Measurements from ENCODE around the gene CDK4.

CDK4 gene

GRCh38 chr12:57783466-57783801, 31.3 kb upstream of the CDK4 start:
- peak overlapping the region; percentile 74 for H3K27ac ChIP-seq
- TF ChIP-seq ZFX (IDR thresholded peaks at IDR 0.05) = no peak
- TF ChIP-seq, protein P1, sequence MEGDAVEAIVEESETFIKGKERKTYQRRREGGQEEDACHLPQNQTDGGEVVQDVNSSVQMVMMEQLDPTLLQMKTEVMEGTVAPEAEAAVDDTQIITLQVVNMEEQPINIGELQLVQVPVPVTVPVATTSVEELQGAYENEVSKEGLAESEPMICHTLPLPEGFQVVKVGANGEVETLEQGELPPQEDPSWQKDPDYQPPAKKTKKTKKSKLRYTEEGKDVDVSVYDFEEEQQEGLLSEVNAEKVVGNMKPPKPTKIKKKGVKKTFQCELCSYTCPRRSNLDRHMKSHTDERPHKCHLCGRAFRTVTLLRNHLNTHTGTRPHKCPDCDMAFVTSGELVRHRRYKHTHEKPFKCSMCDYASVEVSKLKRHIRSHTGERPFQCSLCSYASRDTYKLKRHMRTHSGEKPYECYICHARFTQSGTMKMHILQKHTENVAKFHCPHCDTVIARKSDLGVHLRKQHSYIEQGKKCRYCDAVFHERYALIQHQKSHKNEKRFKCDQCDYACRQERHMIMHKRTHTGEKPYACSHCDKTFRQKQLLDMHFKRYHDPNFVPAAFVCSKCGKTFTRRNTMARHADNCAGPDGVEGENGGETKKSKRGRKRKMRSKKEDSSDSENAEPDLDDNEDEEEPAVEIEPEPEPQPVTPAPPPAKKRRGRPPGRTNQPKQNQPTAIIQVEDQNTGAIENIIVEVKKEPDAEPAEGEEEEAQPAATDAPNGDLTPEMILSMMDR (conservative IDR thresholded peaks at IDR 0.05) = no peak

GRCh38 chr12:57782608-57783465, 30.7 kb upstream of the CDK4 start, which contains the start of gene TSFM:
TSS of gene TSFM (plus strand) at chr12:57782787. CDS start at chr12:57782802, 15 bp downstream.
- H3K27ac ChIP-seq = peak within 1 kb of the TSS; percentile 74
- TF ChIP-seq, protein P1 (conservative IDR thresholded peaks at IDR 0.05) = peak; percentile 97
- peak; percentile 38; the same call in 1 of the 2 replicates for TF ChIP-seq ZFX (IDR thresholded peaks at IDR 0.05)

DNA sequence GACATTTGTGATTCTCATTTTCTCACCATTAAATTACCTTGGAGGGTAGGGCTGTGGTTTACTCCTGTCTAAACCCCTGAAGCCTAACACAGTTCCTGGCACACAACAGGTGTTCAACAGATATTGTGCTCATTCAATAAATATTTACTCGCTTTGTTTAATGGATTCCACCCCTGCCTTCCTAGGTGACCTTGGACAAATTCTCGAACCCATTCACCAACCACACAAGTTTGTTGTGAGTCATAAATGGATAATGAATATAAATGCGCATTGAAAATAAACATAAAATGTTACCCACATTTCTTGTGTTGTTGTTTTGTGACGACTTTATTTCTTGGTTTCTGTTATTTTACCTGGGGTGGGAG, 30.1 kb upstream of the CDK4 start:
- peak overlapping the region; percentile 74; the same call in 1 of the 2 replicates for H3K27ac ChIP-seq
- no peak for TF ChIP-seq ZFX (IDR thresholded peaks at IDR 0.05)
- TF ChIP-seq, protein P1 (conservative IDR thresholded peaks at IDR 0.05) = no peak

GRCh38 chr12:57781801-57782200, 29.7 kb upstream of the CDK4 start:
- H3K27ac ChIP-seq = no peak overlapping the region

DNA sequence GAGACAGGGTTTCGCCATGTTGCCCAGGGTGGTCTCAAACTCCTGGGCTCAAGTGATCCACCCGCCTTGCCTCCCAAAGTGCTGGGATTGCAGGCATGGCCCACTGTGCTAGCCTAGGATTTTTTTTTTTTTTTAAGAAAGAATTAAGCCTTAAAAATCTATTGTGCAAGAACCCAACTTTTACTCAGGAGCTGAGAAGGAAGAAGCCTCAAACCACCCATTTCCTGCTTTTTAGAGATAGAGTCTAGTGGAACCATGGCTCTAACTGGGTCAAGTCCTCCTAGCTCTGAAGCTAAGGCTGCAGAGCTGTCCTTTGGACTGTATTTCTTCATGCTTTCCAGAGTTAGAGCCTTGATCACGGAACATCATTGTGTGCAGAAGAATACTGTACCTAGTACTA, 29.1 kb upstream of the CDK4 start:
- H3K27ac ChIP-seq = no peak overlapping the region
- TF ChIP-seq, protein P1 (conservative IDR thresholded peaks at IDR 0.05) = no peak
- TF ChIP-seq ZFX (IDR thresholded peaks at IDR 0.05) = no peak

More at GRCh38 chr12:57781801-57782200, 29.7 kb upstream of the CDK4 start:
- TF ChIP-seq, protein P1 (conservative IDR thresholded peaks at IDR 0.05) = no peak
- no peak for TF ChIP-seq ZFX (IDR thresholded peaks at IDR 0.05)

DNA sequence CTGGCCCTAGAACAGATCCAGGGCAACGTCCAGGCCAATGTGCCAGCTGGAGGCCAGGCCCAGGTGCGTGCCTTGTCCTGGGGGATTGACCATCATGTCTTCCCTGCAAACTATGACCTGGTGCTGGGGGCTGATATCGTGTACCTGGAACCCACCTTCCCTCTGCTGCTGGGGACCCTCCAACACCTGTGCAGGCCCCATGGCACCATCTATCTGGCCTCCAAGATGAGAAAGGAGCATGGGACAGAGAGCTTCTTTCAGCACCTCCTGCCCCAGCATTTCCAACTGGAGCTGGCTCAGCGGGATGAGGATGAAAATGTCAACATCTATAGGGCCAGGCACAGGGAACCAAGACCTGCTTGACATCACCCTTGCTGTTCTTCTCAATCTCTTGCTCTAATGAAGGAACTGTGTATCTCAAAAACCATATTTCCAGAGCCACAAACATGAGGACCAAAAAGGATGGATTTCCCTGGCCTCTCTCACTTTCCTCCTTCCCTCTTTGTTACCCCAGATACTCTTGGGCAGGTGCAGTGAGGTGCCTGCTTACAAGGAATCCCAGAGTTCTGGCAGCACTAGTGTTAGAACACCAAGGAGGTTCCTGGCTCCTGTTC, 28.3 kb upstream of the CDK4 start:
- TF ChIP-seq, protein P1 (conservative IDR thresholded peaks at IDR 0.05) = no peak
- TF ChIP-seq ZFX (IDR thresholded peaks at IDR 0.05) = no peak
- no peak overlapping the region for H3K27ac ChIP-seq

GRCh38 chr12:57779736-57780135, 27.6 kb upstream of the CDK4 start:
- no peak for TF ChIP-seq ZFX (IDR thresholded peaks at IDR 0.05)
- TF ChIP-seq, protein P1 (conservative IDR thresholded peaks at IDR 0.05) = no peak
- no peak overlapping the region for H3K27ac ChIP-seq

Measured in C4-2B (cell line).